Neutrophil (primary cell): ENCODE results near the gene PCLAF.
"Not testable (repeated sequence)": the region's sequence is repeated elsewhere in the genome, so short reads cannot be mapped to it uniquely, and the experiment has no call there.

Experiments used
- H3K27ac ChIP-seq: fragments of 200-600 bp; sonication (generic); 2 replicates; pipeline ENCODE4 v1.5.1; 2016; ENCODE audit warnings: mild to moderate bottlenecking, moderate library complexity
- H3K27me3 ChIP-seq: fragments of 200-600 bp; sonication (generic); 2 replicates; pipeline ENCODE4 v1.6.0; 2016; ENCODE audit warnings: mild to moderate bottlenecking
- H3K36me3 ChIP-seq: fragments of 200-600 bp; sonication (generic); 2 replicates; pipeline ENCODE4 v1.5.1; 2017
- H3K4me1 ChIP-seq, 2 experiments: fragments of 200-600 bp in 1 of 2; sonication (generic) in 1 of 2; 1 replicate in 1 of 2; 2 replicates in 1 of 2; pipeline versions ENCODE4 v1.5.1 to v1.6.1; 2013 to 2016; ENCODE audit warnings: low read depth in 1 of 2, low read length in 1 of 2, mild to moderate bottlenecking in 1 of 2, moderate library complexity in 1 of 2; ENCODE audit not compliant: control insufficient read depth in 1 of 2, insufficient read depth in 1 of 2
- H3K4me3 ChIP-seq, 2 experiments: fragments of 200-600 bp in 1 of 2; sonication (generic) in 1 of 2; 1 replicate in 1 of 2; 2 replicates in 1 of 2; pipeline ENCODE4 v1.5.1; 2013 to 2016; ENCODE audit warnings: low read depth in 1 of 2, low read length in 1 of 2, mild to moderate bottlenecking in 1 of 2, moderate library complexity in 1 of 2
- H3K9me3 ChIP-seq: fragments of 200-600 bp; sonication (generic); 2 replicates; pipeline ENCODE4 v1.5.1; 2016
- CTCF ChIP-seq: fragments of 200-600 bp; sonication (generic); IDR thresholded peaks from 2 replicates; pipeline ENCODE4 v1.5.1; 2016; ENCODE audit warnings: antibody characterized with exemption

Gene PCLAF

GRCh38 chr15:64379216-64379960, 1.9 kb downstream of the PCLAF start:
- Histone ChIP-seq H3K36me3 (no peaks in the 10 kb centered on the region), H3K9me3 (no peaks in the 10 kb centered on the region), H3K27ac (no peak overlapping the region), H3K4me1 (peaks cover 9 to 13% of the 10 kb centered on the region in 2 experiments), H3K27me3 (no peaks in the 10 kb centered on the region), H3K4me3 (no peak overlapping the region)
- TF ChIP-seq CTCF = no peak

- Histone ChIP-seq H3K27me3 (no peaks in the 10 kb centered on the region), H3K4me3 (peak overlapping the region; percentile 19 to 23), H3K36me3 (no peaks in the 10 kb centered on the region), H3K4me1 (peaks cover 4 to 8% of the 10 kb centered on the region in 2 experiments), H3K9me3 (no peaks in the 10 kb centered on the region), H3K27ac (peak overlapping the region; percentile 47)
- TF ChIP-seq CTCF = no peak
Measured at GRCh38 chr15:64373360-64373759, 7.9 kb downstream of the PCLAF start.

GRCh38 chr15:64371383-64371782, 9.9 kb downstream of the PCLAF start:
- H3K36me3 ChIP-seq, H3K27ac ChIP-seq, H3K4me1 ChIP-seq, H3K4me3 ChIP-seq, H3K27me3 ChIP-seq, H3K9me3 ChIP-seq: not testable (repeated sequence)

- no peak overlapping the region for H3K27ac ChIP-seq
- no peaks in the 10 kb centered on the region for H3K27me3 ChIP-seq
- no peak for TF ChIP-seq CTCF
- no peaks in the 10 kb centered on the region for H3K9me3 ChIP-seq
- no peak overlapping the region for H3K4me3 ChIP-seq
- H3K4me1 ChIP-seq = peaks cover 4 to 8% of the 10 kb centered on the region in 2 experiments
- no peaks in the 10 kb centered on the region for H3K36me3 ChIP-seq
Measured at GRCh38 chr15:64369078-64369607, 12.1 kb downstream of the PCLAF start.

- Histone ChIP-seq H3K9me3 (no peaks in the 10 kb centered on the region), H3K27ac (no peak overlapping the region), H3K4me3 (no peak overlapping the region), H3K27me3 (no peaks in the 10 kb centered on the region), H3K36me3 (no peaks in the 10 kb centered on the region), H3K4me1 (peaks cover 0 to 5% of the 10 kb centered on the region in 2 experiments)
- no peak for TF ChIP-seq CTCF
Measured at GRCh38 chr15:64361259-64361658, 20.0 kb downstream of the PCLAF start.

GRCh38 chr15:64356710-64357040, 24.6 kb downstream of the PCLAF start:
- Histone ChIP-seq H3K4me1 (peaks cover 10 to 16% of the 10 kb centered on the region in 2 experiments), H3K27me3 (no peaks in the 10 kb centered on the region), H3K9me3 (no peaks in the 10 kb centered on the region), H3K4me3 (peak overlapping the region; percentile 89 to 93), H3K36me3 (no peaks in the 10 kb centered on the region), H3K27ac (peak overlapping the region; percentile 87)
- TF ChIP-seq CTCF = no peak
